Retinal pigment epithelial cell (primary cell): ENCODE data around the gene NKAIN1.

ENCODE experiments used
- DNase-seq: peaks from one replicate; pipeline ENCODE4 v3.0.0-alpha.2; 2010; ENCODE audit warnings: low read depth
- H3K4me3 ChIP-seq: 2 replicates; pipeline ENCODE4 v1.5.1; 2011; ENCODE audit warnings: mild to moderate bottlenecking, low read length, control low read depth, moderate library complexity
- CTCF ChIP-seq: conservative IDR thresholded peaks from 2 replicates; pipeline ENCODE4 v1.5.1; 2011; ENCODE audit warnings: low read depth, low read length, control low read depth, inconsistent platforms

Gene NKAIN1

GRCh38 chr1:31222176-31222575, 17.5 kb downstream of the NKAIN1 start:
- no peak for DNase-seq
- no peak overlapping the region for H3K4me3 ChIP-seq
- TF ChIP-seq CTCF = no peak

GRCh38 chr1:31221072-31221471, 18.6 kb downstream of the NKAIN1 start:
- no peak for TF ChIP-seq CTCF
- H3K4me3 ChIP-seq = no peak overlapping the region
- no peak for DNase-seq

GRCh38 chr1:31219489-31219888, 20.2 kb downstream of the NKAIN1 start:
- H3K4me3 ChIP-seq = no peak overlapping the region
- TF ChIP-seq CTCF = no peak
- no peak for DNase-seq

GRCh38 chr1:31218705-31219104, 21.0 kb downstream of the NKAIN1 start:
- TF ChIP-seq CTCF = no peak
- H3K4me3 ChIP-seq = no peak overlapping the region
- DNase-seq = no peak

DNA sequence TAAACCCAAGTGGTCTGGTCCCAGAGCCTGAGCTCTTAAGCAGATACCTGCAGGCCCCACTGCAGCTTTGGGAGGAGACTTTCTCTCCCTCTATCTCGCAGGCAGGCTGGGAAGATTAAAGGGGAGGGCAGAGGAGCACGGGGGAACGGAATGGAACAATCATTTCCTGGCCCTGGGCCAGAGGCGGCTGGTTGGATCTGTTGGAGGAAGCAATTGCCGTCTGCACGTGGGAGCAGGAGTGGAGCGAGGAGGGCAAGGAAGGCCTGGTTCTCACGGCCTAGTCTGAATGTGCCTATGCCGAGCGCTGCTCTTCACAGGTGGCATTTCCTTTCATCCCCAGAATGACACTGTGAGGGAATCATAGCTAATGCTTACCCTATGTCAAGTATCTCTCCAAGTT, 23.7 kb downstream of the NKAIN1 start:
- no peak for TF ChIP-seq CTCF
- DNase-seq = peak; percentile 9
- H3K4me3 ChIP-seq = no peak overlapping the region

DNA sequence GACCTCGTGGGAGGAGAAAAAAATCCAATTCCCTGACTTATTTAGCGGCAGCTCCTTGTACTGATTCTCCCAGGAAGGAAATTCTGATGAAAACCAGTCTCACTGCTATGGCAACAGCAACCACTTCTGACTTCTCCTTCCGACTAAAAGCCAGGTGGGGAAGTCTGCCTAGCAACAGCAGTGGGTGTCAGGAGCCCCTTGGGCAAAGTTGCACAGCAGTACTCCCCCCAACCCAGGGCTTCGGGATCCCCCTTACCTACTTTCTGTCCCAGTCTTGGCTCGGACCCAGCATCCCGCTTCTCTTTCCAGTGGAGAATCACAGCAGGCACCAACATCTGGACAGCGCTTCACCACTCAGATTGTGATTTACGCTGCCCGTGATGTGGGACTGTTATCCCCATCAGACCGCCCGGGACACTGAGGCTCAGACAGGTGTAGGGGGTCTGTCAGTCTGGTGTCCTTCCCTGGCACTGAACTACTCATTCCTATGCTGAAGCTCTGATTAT, 24.6 kb downstream of the NKAIN1 start:
- TF ChIP-seq CTCF = no peak
- H3K4me3 ChIP-seq = no peak overlapping the region
- DNase-seq = no peak

- no peak for TF ChIP-seq CTCF
- DNase-seq = no peak
- no peak overlapping the region for H3K4me3 ChIP-seq
These were observed 25.2 kb downstream of the NKAIN1 start for GRCh38 chr1:31214316-31215064.
